Measurements from ENCODE around the gene ADAMTS13.

ADAMTS13 gene

DNA sequence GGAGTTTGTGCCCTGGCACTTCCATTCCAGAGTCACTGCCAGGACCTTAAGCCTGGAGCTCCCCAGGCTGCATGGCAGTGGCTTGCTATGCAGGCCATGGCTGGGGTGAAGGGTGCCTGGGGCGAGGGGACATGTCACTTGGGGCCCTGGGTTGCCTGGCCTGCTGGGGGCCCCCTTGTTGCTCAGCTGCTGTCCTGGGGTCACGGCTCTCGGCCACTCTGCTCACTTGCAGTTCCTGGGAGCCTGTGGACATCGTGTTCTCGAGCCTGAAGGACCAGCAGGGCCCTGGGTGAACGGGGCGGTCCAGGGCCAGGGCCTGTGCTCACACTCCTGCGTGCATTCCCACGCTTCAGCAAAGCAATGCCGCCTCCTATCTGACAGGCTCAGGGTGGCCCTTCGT lies 71.3 kb downstream of the ADAMTS13 start:
- DNase-seq: no peak

DNA sequence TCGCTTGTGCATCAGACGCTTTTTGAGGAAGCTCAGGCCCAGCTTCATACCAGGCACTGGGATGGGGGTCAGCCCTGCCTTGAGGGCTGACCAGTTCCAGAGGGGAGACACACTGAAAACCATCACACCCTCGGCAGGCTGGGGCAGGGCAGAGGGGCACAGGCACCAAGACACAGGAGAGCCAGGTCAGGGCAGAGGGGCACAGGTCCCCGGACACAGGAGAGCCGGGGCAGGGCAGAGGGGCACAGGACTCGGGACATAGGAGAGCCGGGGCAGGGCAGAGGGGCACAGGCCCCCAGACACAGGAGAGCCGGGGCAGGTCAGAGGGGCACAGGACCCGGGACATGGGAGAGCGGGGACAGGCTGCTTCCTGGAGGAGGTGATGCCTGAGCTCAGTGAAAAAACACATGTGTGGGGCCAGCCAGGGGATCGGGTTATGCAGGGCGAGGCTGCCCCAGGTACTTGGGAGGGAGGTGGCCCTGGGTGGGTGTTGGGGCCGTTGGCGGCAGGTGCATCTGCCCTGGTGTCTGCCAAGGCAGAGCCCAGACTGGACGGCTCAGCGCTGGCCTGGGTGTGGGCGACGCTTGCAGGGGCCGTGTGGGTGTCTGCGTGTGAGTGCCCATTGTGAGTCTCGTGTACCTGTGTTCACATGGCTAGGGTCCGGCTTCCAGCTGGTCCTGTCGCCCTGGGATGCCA lies 71.8 kb downstream of the ADAMTS13 start:
- DNase-seq: no peak

DNA sequence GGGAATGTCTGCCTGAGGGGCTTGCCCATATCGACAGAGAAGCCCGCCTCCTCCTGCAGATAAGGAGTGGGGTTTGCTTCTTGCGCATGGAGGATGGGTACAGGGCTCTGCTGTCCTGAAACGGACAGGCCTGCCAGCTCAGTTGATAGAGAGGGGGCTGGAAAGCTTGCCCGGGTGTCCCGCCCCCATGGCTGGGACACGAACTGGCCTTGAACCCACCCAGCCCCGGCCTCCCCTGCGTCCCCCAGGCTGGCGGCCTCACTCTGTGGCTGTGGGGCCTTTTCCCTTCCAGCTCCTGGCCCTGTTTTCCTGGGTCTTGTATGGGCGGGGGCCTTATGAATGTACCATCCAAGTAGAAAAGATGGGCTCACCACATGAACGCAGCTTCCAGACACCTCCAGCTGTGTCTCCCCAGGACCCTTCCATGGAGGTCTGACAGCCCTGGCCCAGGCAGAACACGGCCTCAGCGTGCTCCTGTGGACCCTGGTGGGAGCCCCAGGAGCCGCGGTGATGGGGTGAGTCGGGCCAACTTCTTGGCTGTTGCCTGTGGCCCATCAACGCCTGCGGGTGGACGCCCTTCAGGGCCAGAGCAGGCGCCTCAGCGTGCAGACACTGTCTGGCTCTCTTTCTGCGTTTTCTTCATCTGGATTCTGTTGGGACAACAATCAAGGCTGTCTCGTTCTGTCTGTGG lies 72.6 kb downstream of the ADAMTS13 start:
- no peak for DNase-seq

- no peak for DNase-seq
These were observed 73.4 kb downstream of the ADAMTS13 start for GRCh38 chr9:133495327-133496293.

- no peak for DNase-seq
These were observed 75.0 kb downstream of the ADAMTS13 start for GRCh38 chr9:133496861-133497842.

GRCh38 chr9:133499132-133499891 lies 77.1 kb downstream of the ADAMTS13 start:
- no peak for DNase-seq

- no peak for DNase-seq
These were observed 77.7 kb downstream of the ADAMTS13 start for GRCh38 chr9:133499892-133500270.

DNA sequence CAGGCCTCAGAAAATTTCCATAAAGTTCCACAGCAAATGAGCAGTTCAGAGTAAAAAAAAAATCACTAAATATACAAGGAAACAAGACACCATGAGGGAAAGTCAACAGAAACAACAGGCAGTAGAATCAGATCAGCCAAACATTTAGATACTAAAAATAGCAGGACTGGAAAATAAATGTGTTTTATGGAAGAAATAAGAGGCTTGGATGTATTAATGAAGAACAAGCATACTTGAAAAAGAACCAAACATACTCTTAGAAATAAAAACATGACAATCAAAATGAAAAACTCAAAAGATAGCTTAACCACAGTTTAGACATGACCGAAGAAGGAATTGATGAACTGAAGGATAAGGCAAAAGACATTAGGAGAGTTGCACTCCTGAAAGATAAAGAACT lies 79.9 kb downstream of the ADAMTS13 start:
- DNase-seq: no peak

DNA sequence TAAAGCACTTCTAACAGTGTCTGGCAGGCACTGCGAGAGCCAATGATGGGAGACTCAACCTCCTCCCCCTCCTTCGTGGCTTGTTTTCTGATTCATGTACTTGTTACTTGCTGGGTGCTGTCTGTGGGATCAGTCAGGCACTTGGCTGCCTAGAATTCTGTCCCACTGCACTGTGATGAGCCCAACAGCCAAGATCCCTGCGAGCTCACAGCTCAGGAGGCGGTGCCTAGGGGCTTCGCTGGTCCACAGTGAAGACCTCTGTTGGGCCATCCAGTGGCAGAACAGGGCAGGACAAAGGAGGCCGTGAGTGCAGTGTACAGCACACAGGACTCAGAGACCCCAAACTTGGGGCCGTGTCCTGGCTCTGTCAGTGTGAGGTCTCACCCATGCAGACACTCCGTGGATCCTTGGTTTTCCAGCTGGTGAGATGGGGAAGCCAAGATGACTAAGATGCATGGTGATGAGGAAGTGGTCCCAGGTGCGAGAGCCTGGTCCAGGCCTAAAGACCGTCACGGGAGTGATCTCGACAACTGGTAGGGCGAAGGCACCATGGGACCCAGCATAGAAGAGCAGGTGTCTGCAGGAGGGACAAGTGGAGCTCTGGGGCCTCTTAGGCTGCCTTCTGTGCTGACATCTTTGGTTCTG lies 83.1 kb downstream of the ADAMTS13 start:
- no peak for DNase-seq

DNA sequence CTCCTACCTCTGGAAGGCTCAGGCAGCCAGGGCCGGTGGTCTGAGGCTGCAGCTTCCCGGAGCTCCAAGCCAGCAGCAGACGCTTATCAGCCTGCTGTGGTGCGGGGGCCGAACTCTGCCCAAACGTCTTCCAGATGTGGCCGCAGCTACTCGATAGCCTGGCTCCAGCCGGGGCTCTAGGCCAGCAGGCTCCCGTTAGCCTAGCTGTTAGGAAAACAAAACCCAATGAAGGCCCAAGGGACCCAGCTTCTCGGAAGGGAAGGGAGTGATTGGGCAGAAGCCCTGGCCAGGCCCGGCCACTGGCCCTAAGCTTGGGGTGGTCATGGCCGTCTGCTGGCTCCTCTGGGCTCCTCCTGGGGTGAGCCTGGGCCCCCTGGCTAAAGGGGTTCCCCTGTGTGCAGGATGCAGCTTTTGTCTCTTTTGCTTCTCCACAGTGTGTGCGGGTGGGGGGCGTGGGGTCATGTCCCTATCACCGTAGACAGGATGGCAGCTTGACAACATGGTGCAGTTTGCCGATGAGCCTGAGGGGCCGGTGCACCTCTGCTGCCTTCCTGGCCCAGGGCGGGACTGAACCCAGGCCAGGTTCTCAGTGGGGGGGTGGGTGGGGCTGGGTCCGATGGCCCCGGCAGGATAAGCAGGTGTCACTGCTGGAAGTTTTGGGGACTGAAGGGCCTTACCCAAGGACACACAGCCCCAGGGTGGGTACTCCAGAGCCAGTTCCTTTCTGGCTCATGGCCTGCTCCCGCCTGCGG lies 83.9 kb downstream of the ADAMTS13 start:
- DNase-seq: no peak

DNA sequence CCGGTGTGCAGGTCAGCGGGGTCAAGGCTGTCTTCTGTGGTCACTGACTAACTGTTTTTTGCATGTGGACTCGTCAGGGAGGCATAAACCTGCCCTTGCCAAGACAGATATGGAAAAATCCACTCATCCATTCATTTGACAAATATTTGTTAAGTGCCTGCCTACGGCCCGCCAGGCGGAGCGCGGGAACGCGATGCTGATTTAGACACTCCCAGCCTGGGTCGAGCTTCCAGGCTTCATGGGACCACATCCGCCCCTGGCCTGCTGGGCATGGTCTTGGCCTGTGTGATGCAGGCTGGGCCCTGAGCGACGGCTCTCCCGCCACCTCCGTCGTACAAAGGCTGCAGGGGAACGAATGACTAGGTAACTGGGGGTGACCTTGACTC lies 84.5 kb downstream of the ADAMTS13 start:
- DNase-seq: no peak

- no peak for DNase-seq
These were observed 85.2 kb downstream of the ADAMTS13 start for GRCh38 chr9:133507246-133507965.

DNA sequence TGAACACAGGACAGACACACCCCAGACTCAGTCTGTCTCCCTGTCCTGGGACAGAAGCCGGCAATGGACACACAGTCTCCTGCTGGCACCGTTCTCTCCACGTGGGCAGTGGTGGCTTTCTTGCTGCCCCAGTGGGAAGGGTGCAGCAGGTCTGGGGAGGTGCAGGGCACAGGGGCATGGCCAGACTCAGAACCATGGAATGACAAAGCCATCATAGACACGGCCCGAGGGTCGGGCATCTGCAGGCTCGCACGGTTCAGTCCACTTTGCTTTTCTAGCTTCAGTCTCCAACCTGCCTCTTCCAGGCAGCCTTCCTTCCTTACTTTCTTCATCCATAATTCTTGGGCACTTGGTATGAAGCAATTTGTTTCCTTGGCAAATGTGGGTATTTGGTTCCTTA lies 85.9 kb downstream of the ADAMTS13 start:
- no peak for DNase-seq

All from NCI-H187 (cell line).